Measurements from ENCODE around the gene IER2. TPM values are rescaled to one million over a fixed set of nuclear protein-coding genes. Genes with fewer than 3 reads are reported as not detected.

Gene IER2
- total and polyA plus RNA-seq, 2 of the 8 experiments (the other 6 are each of a cell fraction or from before 2014, with no cell fraction given) = 84.5 to 138 TPM

DNA sequence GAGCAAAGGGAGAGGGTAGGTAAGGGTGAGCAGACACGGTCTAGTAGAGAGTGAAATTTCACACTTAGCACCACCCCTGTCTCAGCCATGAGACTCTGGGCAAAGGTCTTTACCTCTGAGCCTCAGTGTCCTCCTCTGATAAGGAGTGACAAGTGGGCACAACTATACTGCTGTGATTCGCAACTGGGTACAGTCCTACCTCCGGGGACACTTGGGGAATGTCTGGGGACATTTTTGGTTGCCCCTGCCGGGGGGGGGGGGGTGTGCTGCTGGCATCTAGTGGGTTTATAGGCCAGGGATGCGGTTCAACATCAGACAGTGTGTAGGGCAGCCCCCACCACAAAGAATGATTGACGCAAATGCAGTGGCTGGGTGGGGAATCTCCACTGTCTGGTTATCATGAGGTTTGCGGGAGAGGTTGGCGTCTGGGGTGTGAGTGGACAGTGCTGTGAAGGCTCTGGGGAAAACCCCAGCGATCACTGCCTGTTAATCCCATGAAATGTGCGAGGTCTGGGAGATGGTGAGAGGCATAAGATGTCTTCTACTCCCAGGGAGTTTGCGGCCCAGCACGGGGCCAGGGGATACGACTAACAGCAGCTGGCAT is 27.8 kb upstream of the IER2 start:
- FAIRE-seq (no peak), DNase-seq (ENCODE audit: low read depth in 1 of 2, low spot score in 2 of 2) (no peak)
- Histone ChIP-seq H3K27ac (ENCODE audit: low read depth, low read length) (no peak overlapping the region), H3K4me1 (replicated peaks in 1 of 4; ENCODE audit: control insufficient read depth in 3 of 4, insufficient read depth in 4 of 4, low read length in 3 of 4) (peaks cover 14 to 36% (median 25%) of the 10 kb centered on the region in 4 experiments), H4K8ac (ENCODE audit: extremely low read depth, insufficient read depth, low read length) (no peak overlapping the region; the same call in 1 of the 2 replicates), H3K56ac (replicated peaks; ENCODE audit: insufficient read length, low read depth, low read length) (no peak overlapping the region), H3K79me2 (ENCODE audit: control insufficient read depth in 1 of 2, insufficient read depth in 2 of 2, low read length in 2 of 2) (peaks cover 58 to 89% of the 10 kb centered on the region in 2 experiments), H4K5ac (ENCODE audit: insufficient read length, low read depth, low read length) (no peak overlapping the region), H3K4me3 (ENCODE audit: extremely low read depth in 1 of 4, insufficient read depth in 2 of 4, low read depth in 3 of 4, low read length in 4 of 4) (no peak overlapping the region), H4K20me1 (replicated peaks in 1 of 2; ENCODE audit: control insufficient read depth in 1 of 2, insufficient read depth in 2 of 2, low read length in 2 of 2) (peaks cover 57 to 64% of the 10 kb centered on the region in 2 experiments), H3K79me1 (ENCODE audit: low read depth, low read length) (peaks cover 42% of the 10 kb centered on the region), H3K14ac (ENCODE audit: insufficient read length) (no peak overlapping the region), H3K18ac (ENCODE audit: extremely low read depth, low read length) (no peak overlapping the region), H3K9me3 (ENCODE audit: insufficient read depth in 2 of 2, low read depth in 1 of 2, low read length in 1 of 2) (no peaks in the 10 kb centered on the region), H3K27me3 (replicated peaks in 1 of 4; ENCODE audit: control insufficient read depth in 3 of 4, extremely low read depth in 1 of 4, insufficient read depth in 3 of 4, low read length in 3 of 4) (no peaks in the 10 kb centered on the region), H3K23me2 (ENCODE audit: low read depth, low read length) (peaks cover 6% of the 10 kb centered on the region; the same call in 1 of the 2 replicates), H2BK120ac (replicated peaks; ENCODE audit: low read depth, low read length) (no peak overlapping the region), H3K9ac (replicated peaks in 1 of 4; ENCODE audit: extremely low read depth in 1 of 4, low read depth in 3 of 4, low read length in 3 of 4) (no peak overlapping the region), H2AFZ (ENCODE audit: low read length) (no peak overlapping the region), H3K4me2 (ENCODE audit: insufficient read depth in 1 of 2, low read depth in 2 of 2, low read length in 2 of 2) (no peak overlapping the region; a peak in 1 of 4 replicates), H3K4ac (replicated peaks; ENCODE audit: insufficient read length, low read depth, low read length) (no peak overlapping the region), H2BK12ac (ENCODE audit: low read depth, low read length) (no peak overlapping the region; the same call in 1 of the 2 replicates), H2BK15ac (ENCODE audit: low read length) (no peak overlapping the region; the same call in 1 of the 2 replicates), H2BK5ac (ENCODE audit: low read depth, low read length) (peak overlapping the region; percentile 78; the same call in 1 of the 2 replicates), H3K23ac (ENCODE audit: insufficient read length) (no peak overlapping the region), H2AK5ac (ENCODE audit: low read depth, low read length) (0 out of 2 replicates have a peak overlapping the region, but pooled peaks have one; percentile 15), H2BK20ac (ENCODE audit: low read length) (no peak overlapping the region), H3K36me3 (ENCODE audit: control insufficient read depth in 2 of 4, insufficient read depth in 4 of 4, low read length in 3 of 4) (peaks cover 4 to 11% (median 6%) of the 10 kb centered on the region in 4 experiments; a peak in 5 of 8 replicates), H4K91ac (replicated peaks; ENCODE audit: insufficient read length, low read length) (no peak overlapping the region)
- TF ChIP-seq, protein P1, sequence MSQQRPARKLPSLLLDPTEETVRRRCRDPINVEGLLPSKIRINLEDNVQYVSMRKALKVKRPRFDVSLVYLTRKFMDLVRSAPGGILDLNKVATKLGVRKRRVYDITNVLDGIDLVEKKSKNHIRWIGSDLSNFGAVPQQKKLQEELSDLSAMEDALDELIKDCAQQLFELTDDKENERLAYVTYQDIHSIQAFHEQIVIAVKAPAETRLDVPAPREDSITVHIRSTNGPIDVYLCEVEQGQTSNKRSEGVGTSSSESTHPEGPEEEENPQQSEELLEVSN (IDR thresholded peaks at IDR 0.05) = no peak
- TF ChIP-seq BACH1 (IDR thresholded peaks at IDR 0.05; ENCODE audit: low read length) (no peak), TAF7 (optimal IDR thresholded peaks at IDR 0.05; ENCODE audit: borderline replicate concordance, low read depth, low read length) (no peak), KDM4A (IDR thresholded peaks at IDR 0.05; ENCODE audit: low read depth, low read length, severe bottlenecking) (no peak), CHD2 (IDR thresholded peaks at IDR 0.05; ENCODE audit: low read length) (no peak), CREB1 (IDR thresholded peaks at IDR 0.05) (no peak), JUN (IDR thresholded peaks at IDR 0.05; ENCODE audit: low read depth, low read length) (no peak), RAD21 (IDR thresholded peaks at IDR 0.05 in 1 of 2, conservative IDR thresholded peaks at IDR 0.05 in 1 of 2; ENCODE audit: low read depth in 2 of 2, low read length in 2 of 2) (no peak), TAF1 (IDR thresholded peaks at IDR 0.05; ENCODE audit: low read depth, low read length) (no peak)
- TF ChIP-seq, protein P2, sequence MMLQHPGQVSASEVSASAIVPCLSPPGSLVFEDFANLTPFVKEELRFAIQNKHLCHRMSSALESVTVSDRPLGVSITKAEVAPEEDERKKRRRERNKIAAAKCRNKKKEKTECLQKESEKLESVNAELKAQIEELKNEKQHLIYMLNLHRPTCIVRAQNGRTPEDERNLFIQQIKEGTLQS (IDR thresholded peaks at IDR 0.05; ENCODE audit: insufficient read depth, low read depth, low read length) = no peak
- POLR2A ChIA-PET (ENCODE audit: partially characterized antibody) = interaction anchor here (0.5 to 19.5 kb wide), 8 partner anchors 10 to 157 kb away, joined by 3 to 228 read pairs (median 8); partner anchors contain the start of genes IER2 and STX10
- WGBS, 2 experiments (ENCODE audit: extremely low coverage in 1 of 2, insufficient coverage in 1 of 2, insufficient read length in 1 of 2, insufficient replicate concordance in 2 of 2, low coverage in 1 of 2, low lambda C conversion rate in 2 of 2, missing lambda C conversion rate in 1 of 2) = 87% methylated on average over 13 of the region's 13 CpGs; no CpG with 5 or more reads in 1 of the 2 experiments
- CTCF ChIA-PET (ENCODE audit: partially characterized antibody) = interaction anchor here (1.6 to 2.3 kb wide), 2 partner anchors 17 to 60 kb away, joined by 4 to 10 read pairs; no protein-coding TSS in a partner anchor

Measured in H1 (cell line).